Measurements from ENCODE around the gene B4GALT4.

The B4GALT4 gene

DNA sequence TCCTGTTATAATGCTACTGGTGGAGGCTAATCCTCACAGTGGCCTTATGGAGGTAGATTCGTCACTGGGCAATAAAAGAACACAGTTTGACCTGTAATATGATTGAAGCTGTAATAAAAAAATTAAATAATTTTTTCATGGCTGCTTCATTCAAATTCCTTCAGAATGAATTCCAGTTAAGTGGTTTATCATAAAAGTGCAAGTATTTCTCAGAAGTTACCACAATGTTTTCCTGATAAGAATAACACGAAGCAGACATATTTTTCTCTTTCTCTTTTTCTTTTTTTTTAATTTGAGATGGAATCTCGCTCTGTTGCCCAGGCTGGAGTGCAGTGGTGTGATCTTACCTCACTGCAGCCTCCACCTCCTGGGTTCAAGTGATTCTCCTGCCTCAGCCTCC lies 15.6 kb downstream of the B4GALT4 start:
- Histone ChIP-seq H3K9me3 (ENCODE audit: severe bottlenecking) (no peaks in the 10 kb centered on the region), H3K4me3 (ENCODE audit: low read depth, low read length) (no peak overlapping the region), H3K36me3 (peaks cover 31% of the 10 kb centered on the region), H3K27me3 (ENCODE audit: insufficient read depth, low read depth, severe bottlenecking) (no peaks in the 10 kb centered on the region), H3K27ac (no peak overlapping the region)
- DNase-seq = no peak
- TF ChIP-seq, protein P1, sequence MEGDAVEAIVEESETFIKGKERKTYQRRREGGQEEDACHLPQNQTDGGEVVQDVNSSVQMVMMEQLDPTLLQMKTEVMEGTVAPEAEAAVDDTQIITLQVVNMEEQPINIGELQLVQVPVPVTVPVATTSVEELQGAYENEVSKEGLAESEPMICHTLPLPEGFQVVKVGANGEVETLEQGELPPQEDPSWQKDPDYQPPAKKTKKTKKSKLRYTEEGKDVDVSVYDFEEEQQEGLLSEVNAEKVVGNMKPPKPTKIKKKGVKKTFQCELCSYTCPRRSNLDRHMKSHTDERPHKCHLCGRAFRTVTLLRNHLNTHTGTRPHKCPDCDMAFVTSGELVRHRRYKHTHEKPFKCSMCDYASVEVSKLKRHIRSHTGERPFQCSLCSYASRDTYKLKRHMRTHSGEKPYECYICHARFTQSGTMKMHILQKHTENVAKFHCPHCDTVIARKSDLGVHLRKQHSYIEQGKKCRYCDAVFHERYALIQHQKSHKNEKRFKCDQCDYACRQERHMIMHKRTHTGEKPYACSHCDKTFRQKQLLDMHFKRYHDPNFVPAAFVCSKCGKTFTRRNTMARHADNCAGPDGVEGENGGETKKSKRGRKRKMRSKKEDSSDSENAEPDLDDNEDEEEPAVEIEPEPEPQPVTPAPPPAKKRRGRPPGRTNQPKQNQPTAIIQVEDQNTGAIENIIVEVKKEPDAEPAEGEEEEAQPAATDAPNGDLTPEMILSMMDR (IDR thresholded peaks at IDR 0.05; ENCODE audit: low read depth, low read length) = no peak

DNA sequence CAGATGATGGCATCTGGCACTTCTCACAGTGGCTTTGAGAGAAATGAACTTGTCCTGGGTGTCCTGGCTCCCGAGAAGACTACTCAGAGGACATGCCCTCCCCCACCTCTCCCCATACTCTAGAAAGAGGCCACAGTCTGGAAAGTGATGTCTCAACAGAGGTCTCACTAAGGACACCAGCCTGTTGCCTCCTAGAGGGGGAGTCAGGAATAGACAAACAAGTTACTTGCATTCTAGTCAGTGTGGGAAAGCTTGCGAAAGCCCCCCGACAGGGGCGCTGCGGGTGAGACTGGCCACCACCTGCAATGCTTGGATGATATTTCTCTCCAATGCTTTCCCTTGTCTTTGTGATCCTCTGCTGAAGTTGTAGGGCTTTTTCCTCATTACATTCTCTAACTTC lies 17.2 kb downstream of the B4GALT4 start:
- TF ChIP-seq, protein P1 (IDR thresholded peaks at IDR 0.05; ENCODE audit: low read depth, low read length) = no peak
- DNase-seq = no peak
- Histone ChIP-seq H3K9me3 (ENCODE audit: severe bottlenecking) (no peaks in the 10 kb centered on the region), H3K4me3 (ENCODE audit: low read depth, low read length) (no peak overlapping the region), H3K27ac (no peak overlapping the region), H3K27me3 (ENCODE audit: insufficient read depth, low read depth, severe bottlenecking) (no peaks in the 10 kb centered on the region), H3K36me3 (peaks cover 25% of the 10 kb centered on the region)

DNA sequence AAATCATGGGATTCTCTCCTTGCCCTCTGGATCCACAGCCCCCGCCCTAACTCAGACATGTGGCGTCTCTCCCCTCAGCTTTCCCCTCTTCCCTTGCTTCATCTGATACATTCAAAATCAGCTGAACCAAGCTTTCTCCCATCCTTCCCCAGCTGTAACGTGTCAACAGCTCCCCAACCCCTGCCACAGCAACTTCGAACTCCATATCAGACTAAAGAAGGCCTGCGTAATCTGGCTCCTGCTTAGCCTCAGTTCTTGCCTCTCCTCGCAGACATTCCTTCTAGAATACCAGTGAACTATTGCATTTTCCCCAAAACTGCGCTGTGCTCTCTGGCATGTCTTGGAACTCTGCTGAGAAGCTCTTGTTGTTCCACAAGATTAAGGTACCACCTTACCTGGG lies 18.3 kb downstream of the B4GALT4 start:
- Histone ChIP-seq H3K4me3 (ENCODE audit: low read depth, low read length) (no peak overlapping the region), H3K36me3 (peaks cover 25% of the 10 kb centered on the region), H3K27me3 (ENCODE audit: insufficient read depth, low read depth, severe bottlenecking) (no peaks in the 10 kb centered on the region), H3K27ac (no peak overlapping the region), H3K9me3 (ENCODE audit: severe bottlenecking) (no peaks in the 10 kb centered on the region)
- no peak for DNase-seq
- TF ChIP-seq, protein P1 (IDR thresholded peaks at IDR 0.05; ENCODE audit: low read depth, low read length) = no peak

DNA sequence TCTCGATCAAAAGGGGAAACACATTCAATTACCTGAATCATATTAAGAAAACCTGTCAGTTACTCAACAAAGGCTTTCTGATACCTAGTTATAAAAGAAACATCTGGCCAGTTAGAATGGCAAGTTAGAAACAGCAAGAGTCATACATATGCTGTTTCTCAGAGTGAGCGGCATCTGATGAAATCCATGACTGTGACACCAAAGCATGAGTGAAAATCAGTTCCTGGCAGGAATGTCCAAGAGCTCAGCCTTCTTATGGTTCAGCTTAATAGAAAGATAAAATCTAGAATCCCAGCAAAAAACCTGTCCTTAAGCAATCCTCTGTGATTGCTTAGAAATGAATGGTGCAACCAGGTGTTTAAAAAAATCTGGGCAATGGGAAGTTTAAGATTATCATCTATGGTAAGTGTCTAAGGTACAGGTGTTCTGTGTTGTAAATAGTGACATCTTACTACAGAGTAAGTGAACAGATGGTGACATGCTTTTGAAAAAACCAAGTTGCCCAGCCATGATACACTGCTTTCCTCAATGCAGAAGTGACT lies 18.8 kb downstream of the B4GALT4 start:
- TF ChIP-seq, protein P1 (IDR thresholded peaks at IDR 0.05; ENCODE audit: low read depth, low read length) = no peak
- H3K27me3 ChIP-seq (ENCODE audit: insufficient read depth, low read depth, severe bottlenecking) = no peaks in the 10 kb centered on the region
- H3K9me3 ChIP-seq (ENCODE audit: severe bottlenecking) = no peaks in the 10 kb centered on the region
- H3K4me3 ChIP-seq (ENCODE audit: low read depth, low read length) = no peak overlapping the region
- no peak overlapping the region for H3K27ac ChIP-seq
- no peak for DNase-seq
- H3K36me3 ChIP-seq = peaks cover 25% of the 10 kb centered on the region

- Histone ChIP-seq H3K36me3 (peaks cover 25% of the 10 kb centered on the region), H3K27me3 (ENCODE audit: insufficient read depth, low read depth, severe bottlenecking) (no peaks in the 10 kb centered on the region), H3K27ac (no peak overlapping the region), H3K9me3 (ENCODE audit: severe bottlenecking) (no peaks in the 10 kb centered on the region), H3K4me3 (ENCODE audit: low read depth, low read length) (no peak overlapping the region)
- DNase-seq = no peak
- TF ChIP-seq, protein P1 (IDR thresholded peaks at IDR 0.05; ENCODE audit: low read depth, low read length) = no peak
Observed at GRCh38 chr3:119220970-119221667, 19.6 kb downstream of the B4GALT4 start.

GRCh38 chr3:119220198-119220597 lies 20.5 kb downstream of the B4GALT4 start:
- H3K27me3 ChIP-seq (ENCODE audit: insufficient read depth, low read depth, severe bottlenecking) = no peaks in the 10 kb centered on the region
- no peak for DNase-seq
- peaks cover 26% of the 10 kb centered on the region for H3K36me3 ChIP-seq
- no peak overlapping the region for H3K27ac ChIP-seq
- no peak overlapping the region for H3K4me3 ChIP-seq (ENCODE audit: low read depth, low read length)
- TF ChIP-seq, protein P1 (IDR thresholded peaks at IDR 0.05; ENCODE audit: low read depth, low read length) = no peak
- no peaks in the 10 kb centered on the region for H3K9me3 ChIP-seq (ENCODE audit: severe bottlenecking)
